Measurements from ENCODE around the gene MRPS6.
A peak's percentile ranks its signal among the peaks of the same experiment; 100 is the strongest.

MRPS6 gene

DNA sequence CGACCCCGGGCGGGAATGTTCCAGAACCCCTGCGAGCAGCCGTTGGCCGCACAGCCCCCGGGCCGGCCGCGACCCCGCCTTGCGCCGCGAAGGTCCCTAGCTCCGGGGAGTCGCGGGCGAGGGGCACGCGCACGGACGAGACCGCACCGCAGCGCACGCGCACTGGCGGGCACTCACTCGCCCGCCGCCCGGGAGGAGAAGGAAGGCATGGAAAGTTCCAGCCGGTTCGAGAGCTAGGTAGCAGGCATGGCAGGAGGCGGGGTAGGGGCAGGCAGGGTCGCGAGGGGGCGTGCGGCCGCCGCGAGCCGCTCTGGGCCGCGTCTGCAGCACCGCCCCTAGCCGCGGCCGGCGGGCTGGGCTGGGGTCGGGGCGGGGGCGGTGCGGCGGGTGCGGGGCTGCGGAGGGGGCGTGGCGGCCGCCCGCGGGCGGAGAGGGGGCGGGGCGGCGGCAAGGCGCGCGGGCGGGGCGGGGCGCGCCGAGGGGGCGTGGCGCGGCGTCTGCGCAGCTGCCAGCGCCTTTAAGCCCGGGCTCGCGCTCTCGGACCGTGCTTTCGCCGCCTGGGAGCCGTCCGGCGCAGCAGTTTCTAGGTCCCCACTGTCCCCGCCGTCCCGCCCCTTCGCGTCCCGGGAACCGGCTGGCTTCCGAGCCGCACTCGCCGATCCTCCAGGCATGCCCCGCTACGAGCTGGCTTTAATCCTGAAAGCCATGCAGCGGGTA, at the start of gene MRPS6, which contains the start of gene SLC5A3:
Gene MRPS6, plus strand, starts transcription at position 547 of the 717 bp plus-strand sequence. Its CDS starts 123 bp downstream, at position 670.
Gene SLC5A3, plus strand, starts transcription at position 547 of the 717 bp plus-strand sequence. CDS start 21,621 bp downstream, outside the sequence.
- peak; percentile 42 to 44 for DNase-seq (ENCODE audit: low read depth in 2 of 2)

DNA sequence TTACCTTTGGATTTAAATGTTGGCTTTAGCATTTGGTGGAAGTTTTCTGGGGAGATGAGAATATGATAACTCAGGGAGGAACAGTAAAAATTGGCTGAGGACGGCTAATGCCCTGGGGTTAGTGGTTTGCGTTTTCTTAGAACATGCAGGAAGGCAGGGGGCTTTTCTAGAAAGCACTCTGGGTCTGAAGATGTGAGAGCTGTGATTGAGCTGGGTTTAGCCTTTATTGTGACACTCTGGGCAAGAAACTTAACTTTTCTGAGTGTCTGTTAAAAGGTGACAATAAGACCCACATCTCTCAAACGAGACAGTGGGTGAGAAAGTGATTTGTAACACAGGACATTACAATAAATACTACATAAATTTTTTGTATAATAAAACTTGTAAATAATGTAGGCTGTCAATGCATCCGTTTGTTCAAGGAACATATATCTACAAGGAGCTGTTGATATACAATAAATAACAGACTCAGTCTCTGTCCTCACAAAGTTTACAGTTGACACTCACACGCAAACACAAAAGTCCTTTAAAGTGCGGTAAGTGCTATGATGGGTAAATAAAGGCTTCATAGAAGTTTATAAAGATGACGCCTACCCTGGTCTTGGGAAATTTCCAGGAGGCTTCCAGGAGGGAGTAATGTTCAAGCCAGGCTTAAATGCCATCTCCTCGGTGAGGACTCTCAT, 49.5 kb upstream of the MRPS6 start:
- no peak for DNase-seq (ENCODE audit: low read depth in 2 of 2)

DNA sequence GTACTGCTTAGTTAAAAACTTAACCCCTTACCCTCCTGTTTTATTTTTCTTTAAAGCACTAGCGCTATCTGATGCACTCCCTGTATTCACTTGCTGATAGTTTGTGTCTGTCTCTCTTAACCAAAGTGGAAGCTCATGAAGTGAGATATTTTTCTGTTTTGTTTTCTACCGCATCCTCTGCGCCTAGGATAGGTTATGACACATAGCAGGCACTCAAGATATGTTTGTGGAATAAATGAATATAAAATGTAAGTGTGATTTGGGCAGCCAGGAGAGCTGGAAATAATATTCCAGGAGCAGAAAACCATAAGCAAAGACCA, 49.0 kb upstream of the MRPS6 start:
- no peak for DNase-seq (ENCODE audit: low read depth in 2 of 2)

DNA sequence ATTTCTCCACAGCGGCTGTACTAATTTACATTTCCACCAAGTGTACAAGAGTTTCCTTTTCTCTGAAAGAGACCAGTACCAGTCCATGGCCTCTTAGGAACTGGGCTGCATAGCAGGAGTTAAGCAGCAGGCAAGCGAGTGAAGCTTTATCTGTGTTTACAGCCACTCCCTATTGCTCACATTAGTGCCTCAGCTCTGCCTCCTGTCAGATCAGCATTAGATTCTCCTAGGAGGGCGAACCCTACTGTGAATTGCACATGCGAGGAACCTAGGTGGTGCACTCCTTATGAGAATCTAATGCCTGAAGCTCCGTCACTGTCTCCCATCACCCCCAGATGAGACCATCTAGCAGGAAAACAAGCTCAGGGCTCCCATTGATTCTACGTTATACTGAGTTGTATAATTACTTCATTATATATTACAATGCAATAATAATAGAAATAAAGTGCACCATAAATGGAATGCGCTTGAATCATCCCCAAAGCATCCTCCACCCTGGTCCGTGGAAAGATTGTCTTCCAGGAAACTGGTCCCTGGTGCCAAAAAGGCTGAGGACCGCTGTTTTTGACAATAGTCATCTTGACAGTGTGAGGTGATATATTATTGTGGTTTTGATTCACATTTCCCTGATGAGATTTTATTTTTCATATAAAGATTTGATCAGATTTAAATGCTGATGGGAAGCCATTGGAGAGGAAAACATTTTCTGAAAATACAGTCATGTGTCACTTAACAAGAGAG, 45.5 kb upstream of the MRPS6 start:
- no peak for DNase-seq (ENCODE audit: low read depth in 2 of 2)

DNA sequence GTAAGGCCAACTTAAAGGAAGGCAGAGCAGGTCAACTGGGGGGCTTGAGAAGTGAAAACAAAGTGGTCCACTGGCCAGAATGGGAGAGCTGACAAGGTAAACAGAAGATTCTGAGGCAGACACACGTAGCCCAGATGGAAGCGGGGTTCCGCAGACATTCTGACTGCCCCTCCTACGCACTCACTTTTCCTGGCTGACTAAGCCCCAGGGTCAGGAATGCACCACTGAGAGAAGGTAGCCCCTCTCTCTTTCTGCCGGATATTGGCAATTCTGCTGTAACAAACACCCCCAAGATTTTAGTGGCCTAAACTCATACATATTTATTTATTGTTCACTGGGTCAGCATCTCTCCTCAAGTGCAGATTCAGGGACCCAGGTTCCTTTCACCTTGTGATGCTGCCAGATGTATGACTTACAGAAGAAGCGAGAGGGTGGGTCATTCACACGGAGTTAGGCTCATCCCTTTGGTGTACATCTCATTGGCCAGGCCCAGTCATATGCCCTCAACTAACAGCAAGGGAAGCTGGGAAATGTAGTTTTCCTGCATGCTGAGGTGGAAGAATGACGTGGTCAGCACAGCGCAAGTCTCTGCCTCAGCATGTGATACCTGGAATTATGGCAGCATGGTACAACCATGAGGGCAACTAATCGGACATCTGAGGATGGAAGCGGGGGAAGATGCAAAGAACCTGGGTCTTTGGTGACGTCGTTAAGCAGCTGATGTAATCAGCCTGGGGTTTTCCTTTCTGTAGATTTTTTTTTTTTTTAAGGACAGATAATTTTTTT, 43.4 kb upstream of the MRPS6 start:
- no peak for DNase-seq (ENCODE audit: low read depth in 2 of 2)

- DNase-seq (ENCODE audit: low read depth in 2 of 2) = no peak
These were observed 41.5 kb upstream of the MRPS6 start for GRCh38 chr21:34031835-34032370.

DNA sequence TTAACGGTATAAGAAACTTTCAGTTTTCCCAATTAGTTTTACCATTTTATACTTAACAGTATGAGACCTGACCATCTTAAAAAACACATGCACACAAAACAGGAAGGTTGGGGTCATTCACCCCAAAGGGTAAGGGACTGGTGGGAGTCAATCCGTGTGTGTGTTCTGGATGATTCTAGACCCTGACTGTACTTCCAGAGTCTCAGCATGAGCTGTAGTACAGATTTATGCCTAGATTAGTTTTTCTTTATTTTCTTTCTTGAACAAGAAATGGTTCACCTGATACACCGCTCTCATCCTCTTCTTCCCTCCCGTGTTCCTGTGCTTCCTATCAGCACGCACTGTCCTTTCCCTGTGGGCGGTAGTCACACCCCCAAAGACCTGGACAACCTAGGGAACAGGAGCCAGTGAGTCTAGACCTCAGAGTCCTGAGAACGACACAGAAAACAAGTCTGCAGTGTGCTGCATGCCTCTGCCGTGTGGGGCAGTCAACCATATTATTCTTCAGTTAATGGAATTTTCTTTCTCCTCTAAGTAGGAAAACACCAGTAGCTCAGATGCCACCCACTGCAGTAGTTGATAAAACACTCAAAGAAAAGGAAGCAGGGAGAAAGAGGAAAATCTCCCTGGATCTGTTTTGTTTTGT, 38.9 kb upstream of the MRPS6 start:
- DNase-seq (ENCODE audit: low read depth in 2 of 2) = no peak

- no peak for DNase-seq (ENCODE audit: low read depth in 2 of 2)
These were observed 37.6 kb upstream of the MRPS6 start for GRCh38 chr21:34035619-34036354.

DNA sequence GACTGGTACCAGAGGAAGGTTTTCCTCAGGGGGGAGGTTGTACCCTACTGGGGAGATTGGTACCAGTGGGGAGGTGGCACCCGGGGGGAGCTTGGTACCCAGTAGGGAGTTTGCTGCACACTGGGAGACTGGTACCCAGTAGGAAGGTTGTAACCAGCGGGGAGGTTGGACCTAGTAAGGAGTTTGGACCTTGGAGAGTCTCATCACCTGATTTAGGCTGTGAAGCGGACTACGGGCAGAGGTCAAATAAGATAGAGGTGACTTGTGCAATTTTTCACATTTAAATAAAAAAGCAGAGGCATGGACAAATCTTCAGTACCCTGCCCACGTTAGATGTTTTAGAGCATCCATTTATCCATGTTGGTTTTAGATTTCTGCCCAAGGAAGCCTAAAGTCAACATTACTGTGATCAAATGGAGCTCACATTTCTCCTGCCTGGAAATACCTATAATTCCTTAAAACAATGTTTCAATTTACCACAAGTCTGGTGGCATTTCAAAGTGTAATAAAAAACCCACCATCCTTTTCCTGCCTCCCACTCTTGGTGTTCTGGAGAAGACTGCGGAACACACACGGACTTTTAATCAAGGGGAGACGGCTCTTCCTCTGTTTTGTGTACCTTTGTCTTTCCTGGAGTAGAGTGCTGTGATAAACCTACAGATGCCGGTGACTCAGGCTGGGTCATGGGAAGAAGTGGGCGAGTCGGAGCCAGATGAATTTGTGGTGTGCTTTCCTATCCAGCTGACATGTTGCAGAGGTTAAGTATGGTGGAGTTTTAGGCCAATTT, 36.2 kb upstream of the MRPS6 start:
- no peak for DNase-seq (ENCODE audit: low read depth in 2 of 2)

- no peak for DNase-seq (ENCODE audit: low read depth in 2 of 2)
These were observed 33.5 kb upstream of the MRPS6 start for GRCh38 chr21:34039678-34040382.

- DNase-seq (ENCODE audit: low read depth in 2 of 2) = no peak
These were observed 30.6 kb upstream of the MRPS6 start for GRCh38 chr21:34042735-34043134.

- no peak for DNase-seq (ENCODE audit: low read depth in 2 of 2)
These were observed 30.0 kb upstream of the MRPS6 start for GRCh38 chr21:34043333-34043732.

- DNase-seq (ENCODE audit: low read depth in 2 of 2) = no peak
These were observed 26.5 kb upstream of the MRPS6 start for GRCh38 chr21:34046917-34047316.

DNA sequence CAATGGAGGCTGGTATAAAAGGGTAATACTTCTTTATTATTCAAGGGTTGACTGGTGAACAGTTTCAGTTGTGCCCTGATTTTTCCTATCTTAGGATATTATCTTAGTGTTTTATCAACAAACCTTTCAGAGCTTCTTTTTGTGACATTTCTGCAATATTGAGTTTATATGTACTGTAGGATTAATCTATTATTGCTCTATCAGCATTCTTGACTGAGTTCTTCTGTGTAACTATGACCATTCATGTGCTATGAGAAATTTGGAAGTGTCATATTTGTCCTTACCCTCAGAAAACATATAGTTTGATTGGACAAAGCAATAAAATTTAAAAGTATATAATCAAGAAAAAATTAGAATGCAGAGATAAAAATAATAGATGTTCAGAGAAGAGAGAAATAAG, 25.5 kb upstream of the MRPS6 start:
- DNase-seq (ENCODE audit: low read depth in 2 of 2) = no peak

- no peak for DNase-seq (ENCODE audit: low read depth in 2 of 2)
These were observed 21.2 kb upstream of the MRPS6 start for GRCh38 chr21:34052171-34052570.

- DNase-seq (ENCODE audit: low read depth in 2 of 2) = no peak
These were observed 19.1 kb upstream of the MRPS6 start for GRCh38 chr21:34054259-34054658.

DNA sequence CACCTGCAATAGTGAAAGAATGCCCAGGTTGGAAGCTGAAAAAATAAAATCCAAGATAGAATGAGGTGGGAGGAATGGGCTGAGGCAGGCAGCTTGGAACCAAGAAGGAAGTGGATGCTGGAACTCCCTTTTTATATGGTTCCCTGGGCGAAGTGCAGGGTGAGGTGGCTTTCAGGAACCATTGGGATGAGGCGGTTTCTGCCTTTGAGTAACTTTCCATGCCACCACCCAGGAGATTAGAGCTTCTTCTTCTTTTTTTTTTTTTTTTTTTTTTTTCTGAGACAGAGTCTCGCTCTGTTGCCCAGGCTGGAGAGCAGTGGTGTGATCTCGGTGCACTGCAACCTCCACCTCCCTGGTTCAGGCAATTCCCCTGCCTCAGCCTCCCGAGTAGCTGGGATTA, 17.8 kb upstream of the MRPS6 start:
- DNase-seq (ENCODE audit: low read depth in 2 of 2) = no peak

DNA sequence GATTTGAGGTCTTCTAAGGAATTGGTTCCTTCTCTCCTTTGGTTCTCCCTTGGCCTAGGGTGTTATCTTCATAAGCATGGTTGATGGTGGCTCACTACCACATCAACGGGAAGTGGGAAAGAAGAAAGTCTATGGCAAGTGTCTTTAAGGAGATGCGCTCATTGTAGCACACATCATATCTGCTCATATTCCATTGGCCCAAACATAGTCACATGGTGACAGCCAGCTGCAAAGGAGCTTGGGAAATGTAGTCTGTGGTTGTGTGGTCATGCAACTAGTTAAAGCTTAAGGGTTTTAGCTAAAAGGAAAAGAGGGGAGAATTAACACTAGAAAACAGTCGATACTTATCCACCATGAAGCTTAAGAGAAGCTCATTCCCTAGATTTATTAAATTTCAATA, 11.4 kb upstream of the MRPS6 start:
- DNase-seq (ENCODE audit: low read depth in 2 of 2) = no peak

DNA sequence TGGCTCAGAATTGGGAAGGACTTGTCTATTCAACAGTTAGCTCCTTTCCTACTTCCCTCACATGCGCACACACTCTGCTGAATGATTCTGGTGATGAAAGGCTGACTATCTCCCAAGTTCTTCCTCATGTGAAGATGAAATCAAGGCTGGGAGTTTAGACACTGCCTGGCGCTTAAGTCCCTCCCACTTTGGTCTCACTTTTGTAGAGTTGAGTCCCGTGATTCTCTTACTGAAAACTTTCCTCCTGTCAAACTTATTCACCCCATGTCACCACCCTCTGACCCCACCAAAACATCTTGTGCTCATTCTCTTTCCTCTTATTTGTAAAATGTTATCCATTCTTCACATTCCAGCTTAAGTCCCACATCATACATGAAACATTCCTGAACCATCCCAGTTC, 8.4 kb upstream of the MRPS6 start:
- peak in 1 of 2 experiments; percentile 8 for DNase-seq (ENCODE audit: low read depth in 2 of 2)
